ENCODE results near the gene PARP8.

PARP8 gene

GRCh38 chr5:50855001-50855400, 188.6 kb downstream of the PARP8 start:
- DNase-seq = no peak

- DNase-seq = peak; percentile 32
These were observed 190.1 kb downstream of the PARP8 start for GRCh38 chr5:50856401-50857119.

DNA sequence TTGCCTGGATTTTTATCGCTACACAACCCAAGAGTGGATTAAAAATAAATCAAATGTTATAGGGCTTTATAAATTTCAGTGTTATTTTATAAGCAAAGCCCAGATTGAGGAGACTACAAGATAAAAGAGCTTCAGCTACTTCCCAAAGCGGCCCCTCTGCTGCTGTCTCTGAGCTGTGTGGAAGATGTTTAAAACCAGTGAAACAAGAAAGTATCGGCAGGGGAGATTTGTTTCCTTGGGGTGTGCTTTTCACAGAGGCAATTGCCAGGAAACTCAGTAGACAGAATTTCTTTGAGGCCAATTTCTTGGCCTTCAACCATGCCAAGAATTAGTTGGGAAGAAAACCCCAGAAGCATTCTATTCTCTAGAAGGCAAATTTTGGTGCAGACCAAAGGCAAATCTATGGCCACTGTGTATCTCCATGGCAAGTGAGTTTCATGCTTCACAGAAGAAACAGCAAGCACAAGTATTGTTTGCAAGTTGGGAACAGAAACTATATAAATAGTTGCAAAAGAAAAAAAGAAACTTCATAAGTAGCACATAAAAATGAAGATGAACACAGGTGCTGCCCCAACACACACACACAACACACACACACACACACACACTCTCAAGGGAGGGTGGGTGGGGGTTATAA, 197.2 kb downstream of the PARP8 start:
- no peak for DNase-seq

DNA sequence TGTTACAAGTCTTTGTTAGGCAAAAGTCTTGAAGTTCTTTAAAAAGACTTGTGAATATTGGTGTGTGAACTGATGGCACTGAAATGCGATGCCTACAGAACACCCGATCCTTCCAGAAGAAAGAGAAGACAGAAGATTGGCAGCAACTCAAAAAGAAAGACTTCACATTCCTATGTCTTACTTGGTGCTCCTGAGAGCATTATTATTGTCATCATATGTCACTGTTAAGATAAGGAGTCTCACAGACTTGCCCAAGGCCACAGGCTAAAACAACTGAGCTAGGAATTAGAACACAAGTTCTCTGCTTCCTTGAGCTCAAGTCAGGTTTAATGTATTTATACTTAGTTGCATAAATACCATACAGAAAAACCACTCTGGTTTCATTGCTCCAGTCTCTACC, 198.0 kb downstream of the PARP8 start:
- DNase-seq = no peak

- no peak for DNase-seq
These were observed 200.0 kb downstream of the PARP8 start for GRCh38 chr5:50866415-50866814.

DNA sequence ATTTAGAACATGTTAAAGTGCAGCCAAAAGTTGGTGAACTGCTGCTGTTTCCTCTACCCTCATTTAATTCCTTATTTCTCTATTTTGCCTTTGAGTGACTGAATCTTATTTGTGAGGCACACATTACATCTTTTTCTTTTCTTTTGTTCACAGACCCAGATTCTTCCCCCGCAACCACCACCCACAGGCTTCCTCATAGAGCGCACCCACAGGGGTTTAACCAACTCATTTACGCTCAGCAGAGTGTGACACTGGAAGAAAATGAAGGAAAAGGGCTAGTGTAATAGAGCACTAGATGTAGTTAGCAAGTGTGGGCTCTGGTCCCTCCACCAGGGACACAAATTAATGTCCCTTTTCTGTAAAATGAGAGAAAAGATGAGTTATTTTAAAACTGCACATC, 200.7 kb downstream of the PARP8 start:
- no peak for DNase-seq

- DNase-seq = no peak
These were observed 207.3 kb downstream of the PARP8 start for GRCh38 chr5:50873595-50874277.

DNA sequence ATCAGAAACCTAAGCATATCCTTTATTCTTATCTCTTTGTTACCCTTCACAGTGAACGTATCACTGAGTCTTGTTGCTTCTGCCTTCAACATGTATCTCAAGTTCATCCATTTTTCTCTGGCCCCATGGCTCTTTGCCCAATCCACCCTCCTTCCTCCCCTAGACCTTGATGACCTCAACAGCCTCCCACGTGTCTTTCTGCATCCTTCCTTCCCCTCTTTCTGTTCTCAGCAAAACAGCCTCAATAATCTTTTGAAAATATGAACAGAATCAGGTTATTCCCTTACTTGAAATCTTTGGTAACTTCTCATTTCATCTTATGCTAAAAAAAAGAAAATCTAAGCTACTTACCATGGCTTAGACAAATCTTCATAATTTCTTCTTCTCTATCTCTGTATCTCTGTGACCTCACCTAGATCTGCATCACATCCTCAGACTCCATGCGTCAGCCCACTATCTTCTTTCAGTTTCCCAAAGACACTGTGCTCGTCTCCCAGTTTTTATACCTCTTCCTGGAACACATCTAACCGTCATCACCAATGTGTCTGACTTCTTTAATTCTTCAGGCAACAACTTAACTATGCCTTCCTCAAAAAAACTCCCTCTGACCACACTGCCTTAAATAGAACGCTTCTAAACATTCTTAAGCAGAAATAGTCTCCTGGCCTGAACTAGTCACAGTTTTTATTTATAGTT, 208.0 kb downstream of the PARP8 start:
- peak; percentile 21 for DNase-seq

- no peak for DNase-seq
These were observed 208.5 kb downstream of the PARP8 start for GRCh38 chr5:50875002-50875344.

- DNase-seq = no peak
These were observed 212.0 kb downstream of the PARP8 start for GRCh38 chr5:50878470-50878869.

- no peak for DNase-seq
These were observed 215.0 kb downstream of the PARP8 start for GRCh38 chr5:50881407-50881806.

DNA sequence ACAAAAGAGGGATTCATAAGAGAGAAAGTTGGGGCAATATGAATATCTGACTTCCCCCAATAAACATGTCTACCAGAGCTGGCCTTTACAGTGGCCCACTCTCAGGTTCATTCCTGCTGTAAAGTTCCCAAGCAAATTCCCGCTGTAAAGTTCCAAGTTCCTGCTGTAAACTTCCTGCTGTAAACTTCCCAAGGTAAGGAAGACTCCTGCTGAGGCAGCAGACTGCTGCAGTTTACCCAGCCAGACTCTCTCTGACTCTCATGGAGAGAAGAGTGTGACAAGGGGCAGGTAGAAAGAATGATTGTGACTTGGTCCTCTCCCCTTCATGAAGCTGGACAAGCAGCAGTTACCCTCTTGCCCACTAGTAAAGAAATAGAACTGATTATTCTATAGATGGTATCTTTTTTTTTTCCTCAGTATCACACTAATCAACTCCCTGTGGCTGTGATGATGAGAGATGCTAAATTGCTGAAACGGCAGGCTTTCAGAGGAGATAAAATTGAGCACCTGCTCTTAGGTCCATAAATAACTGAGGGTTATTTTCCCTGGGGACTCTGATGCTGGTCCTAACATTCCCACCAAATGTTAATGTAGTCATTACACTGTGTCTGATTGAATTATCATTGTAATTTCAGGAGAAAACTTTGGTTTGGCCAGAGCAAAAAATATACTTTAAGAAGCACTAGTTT, 220.4 kb downstream of the PARP8 start:
- no peak for DNase-seq

DNA sequence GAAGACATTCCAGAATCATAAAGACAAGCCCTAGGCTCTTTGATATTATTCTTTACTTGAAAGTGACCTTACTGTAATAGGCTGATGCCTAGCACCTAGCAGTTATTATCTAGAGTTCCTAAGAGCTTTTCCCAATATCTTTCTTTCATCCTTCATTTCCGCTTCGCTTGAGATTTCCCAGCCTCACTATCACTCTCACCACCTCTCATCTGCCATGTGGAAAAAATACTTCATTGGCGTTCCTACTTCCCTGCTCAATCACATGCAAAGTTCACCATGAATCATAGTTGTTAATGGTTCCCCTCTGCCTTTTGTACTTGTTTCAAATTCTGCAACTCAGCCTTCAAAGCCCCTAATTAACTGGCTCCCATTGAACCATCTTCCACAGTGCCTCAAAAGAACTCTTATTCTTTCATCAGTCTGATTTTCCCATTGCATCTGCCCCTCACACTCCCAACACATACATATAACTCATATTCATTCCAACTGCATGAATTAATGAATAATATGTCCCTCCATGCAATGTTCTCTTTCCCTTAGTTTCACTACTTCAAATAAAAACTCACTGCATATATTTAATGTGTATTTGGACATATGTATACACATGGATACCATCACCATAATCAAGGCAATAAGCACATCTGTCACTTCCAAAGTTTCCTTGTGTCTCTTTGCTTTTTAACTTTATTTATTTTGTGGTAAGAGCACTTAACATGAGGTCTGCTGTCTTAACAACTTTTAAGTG, 221.6 kb downstream of the PARP8 start:
- no peak for DNase-seq

DNA sequence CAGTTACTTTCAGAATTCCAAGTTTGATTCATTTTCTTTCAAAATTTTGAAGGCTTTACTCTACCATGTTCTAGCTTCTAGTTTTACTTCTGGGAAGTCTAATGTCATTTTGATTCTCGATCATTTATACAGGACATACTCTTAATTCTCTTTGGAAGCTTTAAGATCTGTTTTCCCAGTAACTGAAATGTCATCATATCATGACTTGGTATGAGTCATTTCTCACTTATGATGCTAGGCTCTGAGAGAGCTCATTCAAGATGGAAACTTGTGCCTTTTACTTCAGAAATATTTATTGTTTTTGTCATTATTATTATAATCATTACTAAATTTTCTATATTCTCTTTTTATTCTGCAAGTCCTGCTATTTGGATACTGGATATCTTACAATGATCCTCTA, 222.3 kb downstream of the PARP8 start:
- no peak for DNase-seq

GRCh38 chr5:50889790-50890189, 223.4 kb downstream of the PARP8 start:
- DNase-seq = no peak

Measured in midbrain (tissue), 1 donor.